Measurements from ENCODE around the gene LRRN2. TPM values are rescaled to one million over a fixed set of nuclear protein-coding genes. Genes with fewer than 3 reads are reported as not detected.

Gene LRRN2
- total and polyA plus RNA-seq, 8 donors, result 0.43 to 4.1 (median 1.0) TPM; not detected in 2

DNA sequence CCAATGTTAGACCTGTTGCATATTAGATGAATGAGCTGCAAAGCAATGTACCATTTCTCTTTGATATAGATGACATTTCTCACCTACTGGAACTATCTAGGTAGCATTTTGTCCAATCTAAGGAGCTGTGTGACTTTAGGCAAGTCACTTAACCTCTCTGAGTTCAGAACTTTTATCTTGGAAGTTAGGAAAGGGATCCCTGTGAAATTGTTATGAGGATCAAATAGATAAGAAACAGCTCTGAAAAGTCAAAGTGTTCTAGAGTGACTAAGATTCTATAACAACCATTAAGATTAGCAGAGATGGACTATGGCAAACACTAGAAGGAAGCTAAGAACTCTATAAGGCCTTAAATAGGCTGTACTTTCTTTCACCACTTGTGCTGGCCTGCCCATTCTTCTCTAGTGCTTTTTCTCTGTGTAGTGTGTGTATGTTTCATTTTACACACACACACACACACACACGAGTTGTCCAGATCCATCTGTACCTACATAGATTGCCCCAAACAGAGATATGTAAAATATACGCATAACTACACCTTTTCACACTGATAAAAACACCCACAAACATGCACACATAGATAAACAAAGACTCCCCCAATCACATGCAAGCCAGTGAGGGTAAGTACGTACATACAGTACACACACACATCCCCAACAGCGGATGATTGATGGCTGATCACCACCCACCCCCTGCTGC is 19.4 kb upstream of the LRRN2 start:
- H3K9me3 ChIP-seq, result no peaks in the 10 kb centered on the region
- no peak overlapping the region for H3K27ac ChIP-seq
- no peak for DNase-seq
- 71 to 87% (median 79%) methylated on average over 4 of the region's 4 CpGs for WGBS, 5 donors
- H3K36me3 ChIP-seq, result no peaks in the 10 kb centered on the region
- H3K27me3 ChIP-seq, result peaks cover 0 to 13% (median 0%) of the 10 kb centered on the region in 3 donors
- intact Hi-C loops (cut with DNase I; ENCODE audit: low total_unique reads), result no loop called here
- peaks cover 0 to 9% (median 3%) of the 10 kb centered on the region in 4 donors for H3K4me1 ChIP-seq
- no peak for TF ChIP-seq POLR2AphosphoS5 (IDR thresholded peaks at IDR 0.05)
- no peak overlapping the region for H3K4me3 ChIP-seq

DNA sequence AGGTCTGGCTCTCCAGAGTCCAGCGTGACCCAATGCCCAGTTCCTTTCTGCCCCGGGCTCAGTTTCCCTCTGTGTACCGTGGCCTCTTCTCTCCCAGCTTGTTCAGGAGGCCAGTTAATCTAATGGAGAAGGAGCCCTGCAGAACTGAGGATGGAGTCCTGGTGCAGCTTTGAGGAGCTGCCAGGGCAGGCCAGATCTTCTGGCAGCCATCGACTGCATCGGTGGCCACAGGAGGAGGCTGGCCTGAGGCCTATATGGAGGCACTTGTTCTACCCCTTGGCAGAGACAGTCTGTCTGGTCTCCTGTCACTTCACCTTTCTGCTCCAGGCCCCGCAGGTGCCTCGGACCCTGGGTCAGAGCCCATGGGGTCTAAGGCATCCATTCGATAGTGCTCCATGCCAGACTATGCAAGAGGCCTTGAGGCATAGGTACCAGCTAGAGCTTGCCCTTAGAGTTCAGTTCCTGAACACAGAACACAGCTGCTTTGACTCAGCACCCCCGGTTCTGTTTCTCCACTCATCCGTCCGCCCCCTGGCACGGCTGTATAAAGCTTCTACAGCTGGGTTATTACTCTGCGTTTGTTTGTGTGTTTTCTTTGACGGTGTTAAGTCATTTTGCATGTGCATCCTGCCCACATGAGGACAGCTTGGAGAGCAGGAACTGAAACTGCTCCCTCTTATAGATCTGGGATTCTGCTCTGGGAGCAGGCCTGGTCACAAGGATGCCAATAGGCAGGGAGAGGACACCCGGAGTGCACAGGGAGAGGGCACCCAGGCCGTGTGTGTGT is 18.5 kb upstream of the LRRN2 start:
- TF ChIP-seq POLR2A (IDR thresholded peaks at IDR 0.05) (no peak), EP300 (IDR thresholded peaks at IDR 0.05) (no peak), POLR2AphosphoS5 (IDR thresholded peaks at IDR 0.05) (no peak)
- TF ChIP-seq, protein P1, sequence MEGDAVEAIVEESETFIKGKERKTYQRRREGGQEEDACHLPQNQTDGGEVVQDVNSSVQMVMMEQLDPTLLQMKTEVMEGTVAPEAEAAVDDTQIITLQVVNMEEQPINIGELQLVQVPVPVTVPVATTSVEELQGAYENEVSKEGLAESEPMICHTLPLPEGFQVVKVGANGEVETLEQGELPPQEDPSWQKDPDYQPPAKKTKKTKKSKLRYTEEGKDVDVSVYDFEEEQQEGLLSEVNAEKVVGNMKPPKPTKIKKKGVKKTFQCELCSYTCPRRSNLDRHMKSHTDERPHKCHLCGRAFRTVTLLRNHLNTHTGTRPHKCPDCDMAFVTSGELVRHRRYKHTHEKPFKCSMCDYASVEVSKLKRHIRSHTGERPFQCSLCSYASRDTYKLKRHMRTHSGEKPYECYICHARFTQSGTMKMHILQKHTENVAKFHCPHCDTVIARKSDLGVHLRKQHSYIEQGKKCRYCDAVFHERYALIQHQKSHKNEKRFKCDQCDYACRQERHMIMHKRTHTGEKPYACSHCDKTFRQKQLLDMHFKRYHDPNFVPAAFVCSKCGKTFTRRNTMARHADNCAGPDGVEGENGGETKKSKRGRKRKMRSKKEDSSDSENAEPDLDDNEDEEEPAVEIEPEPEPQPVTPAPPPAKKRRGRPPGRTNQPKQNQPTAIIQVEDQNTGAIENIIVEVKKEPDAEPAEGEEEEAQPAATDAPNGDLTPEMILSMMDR (IDR thresholded peaks at IDR 0.05), result no peak
- Histone ChIP-seq H3K27ac (no peak overlapping the region), H3K4me3 (no peak overlapping the region), H3K27me3 (peaks cover 0 to 12% (median 0%) of the 10 kb centered on the region in 3 donors), H3K36me3 (no peaks in the 10 kb centered on the region), H3K9me3 (no peaks in the 10 kb centered on the region), H3K4me1 (peaks cover 0 to 9% (median 3%) of the 10 kb centered on the region in 4 donors)
- intact Hi-C loops (cut with DNase I; ENCODE audit: low total_unique reads), result no loop called here
- WGBS, 5 donors, result 70 to 78% (median 73%) methylated on average over 16 of the region's 16 CpGs
- no peak for DNase-seq

DNA sequence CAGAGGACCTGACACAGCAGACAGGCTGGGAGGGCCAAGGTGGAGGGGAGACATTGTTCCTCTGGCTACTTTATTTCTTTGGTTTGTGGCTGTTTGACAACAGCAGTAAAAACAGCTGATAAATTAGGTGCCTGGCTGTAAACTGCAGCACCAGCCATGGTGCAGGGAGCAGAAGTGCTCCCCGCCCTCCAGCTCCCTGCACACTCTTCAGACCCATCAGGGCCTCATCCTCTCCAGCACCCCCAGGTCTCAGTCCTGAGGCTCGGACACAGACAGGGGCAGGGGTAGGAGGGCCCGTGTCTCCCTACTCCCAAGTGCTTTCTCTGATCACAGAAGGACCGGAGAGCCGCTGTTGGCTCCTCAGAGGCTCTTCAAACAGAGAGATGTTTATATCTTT is 17.7 kb upstream of the LRRN2 start:
- no peak for DNase-seq
- Histone ChIP-seq H3K27ac (no peak overlapping the region), H3K36me3 (no peaks in the 10 kb centered on the region), H3K4me3 (no peak overlapping the region), H3K9me3 (no peaks in the 10 kb centered on the region), H3K4me1 (peaks cover 0 to 9% (median 3%) of the 10 kb centered on the region in 4 donors), H3K27me3 (peaks cover 0 to 12% (median 0%) of the 10 kb centered on the region in 3 donors)
- intact Hi-C loops (cut with DNase I; ENCODE audit: low total_unique reads), result no loop called here
- 33 to 37% (median 35%) methylated on average over 5 of the region's 5 CpGs for WGBS, 5 donors
- TF ChIP-seq EP300 (IDR thresholded peaks at IDR 0.05) (no peak), POLR2A (IDR thresholded peaks at IDR 0.05) (no peak), POLR2AphosphoS5 (IDR thresholded peaks at IDR 0.05) (no peak)
- TF ChIP-seq, protein P1 (IDR thresholded peaks at IDR 0.05), result no peak

DNA sequence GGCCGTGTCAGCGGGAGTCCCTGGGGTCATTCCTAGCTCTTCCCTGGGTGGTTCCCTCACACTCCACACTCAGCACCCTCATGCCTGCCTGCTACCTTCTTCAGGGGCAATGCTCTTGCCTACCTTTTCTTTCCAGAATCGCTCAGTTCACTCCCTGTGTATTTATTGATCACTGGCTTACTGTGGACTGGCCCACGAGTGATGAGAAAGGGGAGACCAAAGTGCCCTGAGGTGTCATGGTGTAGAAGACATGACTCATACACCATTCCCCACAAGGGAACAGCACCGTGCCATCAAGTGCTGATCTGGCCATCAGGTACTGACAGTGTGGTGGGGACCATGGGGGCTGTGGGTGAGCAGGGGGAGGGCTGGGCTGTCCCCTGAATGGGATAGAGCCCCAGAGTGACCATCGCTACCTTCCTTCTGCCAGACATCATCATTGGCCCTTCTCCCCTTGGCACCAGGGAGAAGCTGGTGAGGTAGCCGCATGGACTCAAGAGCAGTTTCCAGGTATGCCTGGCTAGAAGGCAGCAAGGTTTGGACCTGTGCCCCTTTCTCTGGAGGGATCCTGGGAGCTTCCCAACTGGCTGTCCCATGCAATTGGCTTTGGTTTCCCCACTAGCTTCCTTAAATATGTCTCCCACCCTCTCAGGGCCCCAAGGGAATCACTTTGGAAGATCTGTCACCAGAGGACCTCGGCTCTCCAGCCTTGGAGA is 17.2 kb upstream of the LRRN2 start:
- 62 to 69% (median 66%) methylated on average over 8 of the region's 8 CpGs for WGBS, 5 donors
- H3K9me3 ChIP-seq, result no peaks in the 10 kb centered on the region
- no peak for DNase-seq
- no peaks in the 10 kb centered on the region for H3K36me3 ChIP-seq
- intact Hi-C loops (cut with DNase I; ENCODE audit: low total_unique reads), result no loop called here
- H3K27me3 ChIP-seq, result peaks cover 0 to 6% (median 0%) of the 10 kb centered on the region in 3 donors
- no peak overlapping the region for H3K4me3 ChIP-seq
- H3K4me1 ChIP-seq, result peaks cover 0 to 9% (median 3%) of the 10 kb centered on the region in 4 donors
- TF ChIP-seq, protein P1 (IDR thresholded peaks at IDR 0.05), result no peak
- TF ChIP-seq EP300 (IDR thresholded peaks at IDR 0.05), result no peak
- no peak for TF ChIP-seq POLR2AphosphoS5 (IDR thresholded peaks at IDR 0.05)
- no peak for TF ChIP-seq POLR2A (IDR thresholded peaks at IDR 0.05)
- H3K27ac ChIP-seq, result no peak overlapping the region

Data from stomach (tissue), 9 donors.